HG02623 (cell line): ENCODE data around the gene UBE2O.
A peak's percentile ranks its signal among the peaks of the same experiment; 100 is the strongest.
"Not testable (repeated sequence)": the region's sequence is repeated elsewhere in the genome, so short reads cannot be mapped to it uniquely, and the experiment has no call there.

ENCODE experiments used
- ATAC-seq: cut with Tn5 transposase; IDR thresholded peaks from one replicate; pipeline ENCODE4 v1.9.1; 2021; ENCODE audit warnings: moderate library complexity; ENCODE audit not compliant: unreplicated experiment

Gene UBE2O

DNA sequence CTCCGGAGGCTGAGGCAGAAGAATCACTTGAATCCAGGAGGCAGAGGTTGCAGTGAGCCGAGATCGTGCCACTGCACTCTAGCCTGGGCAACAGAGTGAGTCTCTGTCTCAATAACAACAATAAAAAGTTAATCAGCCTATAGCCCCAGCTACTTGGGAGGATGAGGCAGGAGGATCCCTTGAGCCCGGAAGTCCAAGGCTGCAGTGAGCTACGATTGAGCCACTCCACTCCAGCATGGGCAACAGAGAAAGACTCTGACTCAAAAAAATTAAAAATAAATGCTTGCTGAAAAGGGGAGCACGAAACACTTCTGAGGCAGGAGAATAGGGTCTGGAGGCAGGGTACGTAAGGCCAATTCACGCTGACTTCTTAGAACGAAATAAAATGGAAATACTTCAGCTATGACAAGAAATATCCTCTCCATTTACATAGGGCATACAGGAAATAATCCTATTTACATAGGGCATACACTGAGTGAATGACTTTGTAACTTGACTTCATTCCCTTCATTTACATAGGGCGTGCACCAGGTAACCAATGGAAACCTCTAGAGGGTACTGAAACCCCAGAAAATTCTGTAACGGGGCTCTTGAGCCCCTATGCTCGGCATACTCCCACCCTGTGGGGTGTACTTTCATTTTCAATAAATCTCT is 96.0 kb downstream of the UBE2O start:
- no peak for ATAC-seq

GRCh38 chr17:76354747-76355310 is 98.1 kb downstream of the UBE2O start:
- no peak for ATAC-seq

DNA sequence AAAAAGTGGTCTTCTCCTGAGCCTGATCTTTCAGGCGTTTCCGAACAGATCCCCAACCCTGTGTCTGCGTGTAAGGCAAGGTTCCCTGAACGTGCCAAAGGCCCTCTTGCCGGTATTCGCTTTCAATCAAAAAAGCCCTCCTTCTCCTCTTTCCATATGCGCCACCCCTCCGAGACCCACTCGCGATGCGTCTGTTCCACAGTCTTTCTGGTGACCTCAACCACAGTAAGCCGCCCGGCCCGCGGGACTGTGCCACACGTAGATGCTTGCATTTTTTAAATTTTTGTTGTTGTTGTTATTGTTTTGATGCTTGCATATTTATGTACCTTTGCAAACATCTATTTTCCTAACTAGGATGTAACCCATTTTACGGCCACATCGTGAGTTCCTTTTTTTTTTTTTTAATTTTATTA is 98.6 kb downstream of the UBE2O start:
- no peak for ATAC-seq

- ATAC-seq, result peak; percentile 90
Measured at GRCh38 chr17:76353599-76354316, 99.2 kb downstream of the UBE2O start, which contains the start of gene PRPSAP1. TSS of gene PRPSAP1 (minus strand) at chr17:76353916. CDS start at chr17:76353703, 213 bp downstream.

DNA sequence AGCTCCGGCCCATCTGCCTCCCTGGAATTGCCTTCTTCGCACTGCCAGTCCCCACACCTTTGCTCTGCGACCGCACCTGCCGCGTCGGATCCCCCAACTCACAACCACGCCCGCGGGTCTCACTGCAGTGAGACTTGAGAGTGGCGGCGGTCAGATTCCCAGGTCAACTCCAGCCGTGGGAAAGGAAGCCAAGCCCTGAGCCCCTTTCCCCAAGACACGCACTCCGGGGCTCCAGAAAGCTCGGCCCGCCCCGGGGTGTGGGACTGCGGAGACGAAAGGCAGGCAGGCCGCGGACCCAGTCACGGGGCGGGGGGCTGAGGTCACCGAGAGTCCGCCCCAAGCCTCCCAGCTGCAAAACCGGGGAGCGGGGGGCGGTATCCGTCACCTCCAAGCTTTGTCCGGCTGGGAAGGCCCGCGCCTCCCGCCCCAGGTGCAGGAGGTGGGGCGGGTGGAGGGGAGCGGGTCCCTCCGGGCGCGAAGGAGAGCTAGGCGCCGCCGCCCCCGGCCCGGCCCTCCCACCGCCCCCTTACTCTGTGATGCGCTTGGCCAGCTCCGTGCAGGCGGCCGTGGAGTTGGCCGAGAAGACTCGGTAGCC is 99.9 kb downstream of the UBE2O start:
- ATAC-seq, result peak; percentile 21

- ATAC-seq, result no peak
Measured at GRCh38 chr17:76351526-76352071, 101.4 kb downstream of the UBE2O start.

DNA sequence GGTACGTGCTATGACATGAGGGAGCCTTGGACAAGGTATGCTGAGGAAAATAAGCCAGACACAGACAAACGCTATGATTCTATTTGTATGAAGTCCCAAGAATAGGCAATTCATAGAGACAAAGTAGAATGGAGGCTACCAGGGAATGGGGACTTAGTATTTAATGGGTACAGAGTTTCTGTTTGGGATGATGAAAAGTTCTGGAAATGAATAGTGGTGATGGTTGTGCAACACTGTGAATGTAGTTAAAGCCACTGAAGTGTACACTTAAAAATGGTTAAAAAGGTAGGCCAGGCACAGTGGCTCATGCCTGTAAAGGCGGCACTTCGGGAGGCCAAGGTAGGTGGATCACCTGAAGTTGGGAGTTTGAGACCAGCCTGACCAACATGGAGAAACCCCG is 102.5 kb downstream of the UBE2O start:
- no peak for ATAC-seq

- not testable (repeated sequence) for ATAC-seq
Measured at GRCh38 chr17:76346936-76347335, 106.0 kb downstream of the UBE2O start.

GRCh38 chr17:76345377-76345974 is 107.5 kb downstream of the UBE2O start:
- no peak for ATAC-seq

GRCh38 chr17:76343106-76343505 is 109.8 kb downstream of the UBE2O start:
- no peak for ATAC-seq

DNA sequence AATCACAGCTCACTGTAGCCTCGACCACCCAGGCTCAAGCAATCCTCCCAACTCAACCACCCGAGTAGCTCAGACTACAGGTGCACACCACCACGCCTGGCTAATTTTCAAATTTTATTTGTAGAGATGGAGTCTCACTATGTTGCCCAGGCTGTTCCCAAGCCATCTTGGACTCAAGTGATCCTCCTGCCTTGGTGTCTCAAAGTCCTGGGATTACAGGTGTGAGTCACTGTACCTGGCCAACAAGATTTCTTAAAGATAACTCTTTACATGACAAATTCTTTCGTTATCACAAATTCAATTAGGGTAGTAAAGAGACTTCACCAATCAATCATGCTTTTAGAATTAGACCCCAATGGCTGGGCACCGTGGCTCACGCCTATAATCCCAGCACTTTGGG is 111.7 kb downstream of the UBE2O start:
- ATAC-seq, result no peak
